GM12801 (cell line): ENCODE data around the gene NBPF26.
"Not testable (repeated sequence)": the region's sequence is repeated elsewhere in the genome, so short reads cannot be mapped to it uniquely, and the experiment has no call there.

ENCODE experiments used
- TF ChIP-seq, protein P1 (sequence below): IDR thresholded peaks from one replicate; pipeline ENCODE4 v1.5.1; 2011; ENCODE audit warnings: control low read depth; ENCODE audit not compliant: insufficient read length; ENCODE audit errors: extremely low read depth

The NBPF26 gene

DNA sequence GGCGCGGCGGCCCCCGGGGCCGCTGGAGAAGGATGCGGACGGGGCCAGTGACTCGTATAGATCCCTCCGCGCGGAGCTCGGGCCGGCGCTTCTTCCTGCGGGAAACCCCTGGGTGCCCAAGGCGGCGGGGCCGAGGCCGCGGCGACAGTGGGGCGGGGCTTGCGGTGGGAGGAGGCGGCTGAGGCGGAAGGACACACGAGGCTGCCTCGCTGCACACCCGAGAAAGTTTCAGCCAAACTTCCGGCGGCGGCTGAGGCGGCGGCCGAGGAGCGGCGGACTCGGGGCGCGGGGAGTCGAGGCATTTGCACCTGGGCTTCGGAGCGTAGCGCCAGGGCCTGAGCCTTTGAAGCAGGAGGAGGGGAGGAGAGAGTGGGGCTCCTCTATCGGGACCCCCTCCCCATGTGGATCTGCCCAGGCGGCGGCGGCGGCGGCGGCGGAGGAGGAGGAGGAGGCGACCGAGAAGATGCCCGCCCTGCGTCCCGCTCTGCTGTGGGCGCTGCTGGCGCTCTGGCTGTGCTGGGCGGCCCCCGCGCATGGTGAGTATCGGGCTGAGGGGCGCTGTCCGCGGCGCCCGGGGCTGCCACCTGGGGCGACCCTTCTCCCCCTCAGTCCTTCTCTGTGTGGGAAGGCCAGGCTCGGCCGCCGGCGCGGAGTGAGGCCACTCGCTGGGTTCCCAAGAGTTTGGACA, at the start of gene NBPF26:
NBPF26 (plus strand) TSS at position 231 of the 688 bp plus-strand sequence.
- TF ChIP-seq, protein P1, sequence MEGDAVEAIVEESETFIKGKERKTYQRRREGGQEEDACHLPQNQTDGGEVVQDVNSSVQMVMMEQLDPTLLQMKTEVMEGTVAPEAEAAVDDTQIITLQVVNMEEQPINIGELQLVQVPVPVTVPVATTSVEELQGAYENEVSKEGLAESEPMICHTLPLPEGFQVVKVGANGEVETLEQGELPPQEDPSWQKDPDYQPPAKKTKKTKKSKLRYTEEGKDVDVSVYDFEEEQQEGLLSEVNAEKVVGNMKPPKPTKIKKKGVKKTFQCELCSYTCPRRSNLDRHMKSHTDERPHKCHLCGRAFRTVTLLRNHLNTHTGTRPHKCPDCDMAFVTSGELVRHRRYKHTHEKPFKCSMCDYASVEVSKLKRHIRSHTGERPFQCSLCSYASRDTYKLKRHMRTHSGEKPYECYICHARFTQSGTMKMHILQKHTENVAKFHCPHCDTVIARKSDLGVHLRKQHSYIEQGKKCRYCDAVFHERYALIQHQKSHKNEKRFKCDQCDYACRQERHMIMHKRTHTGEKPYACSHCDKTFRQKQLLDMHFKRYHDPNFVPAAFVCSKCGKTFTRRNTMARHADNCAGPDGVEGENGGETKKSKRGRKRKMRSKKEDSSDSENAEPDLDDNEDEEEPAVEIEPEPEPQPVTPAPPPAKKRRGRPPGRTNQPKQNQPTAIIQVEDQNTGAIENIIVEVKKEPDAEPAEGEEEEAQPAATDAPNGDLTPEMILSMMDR: not testable (repeated sequence)
